Vagina (tissue), 2 donors: Measurements from ENCODE around the gene CHST11. TPM values are rescaled to one million over a fixed set of nuclear protein-coding genes. Genes with fewer than 3 reads are reported as not detected.

Source experiments
- DNase-seq, 2 donors: peaks; one replicate each; pipeline ENCODE4 v3.0.0-alpha.2; 2017; ENCODE audit errors: extremely low spot score in 2 of 2
- H3K27ac ChIP-seq: fragments of 200-600 bp; sonication (generic); one replicate; pipeline ENCODE4 v1.5.1; 2019
- H3K27me3 ChIP-seq: fragments of 200-600 bp; sonication (generic); one replicate; pipeline ENCODE4 v1.5.1; 2019
- H3K36me3 ChIP-seq, 2 donors: fragments of 200-600 bp; sonication (generic); one replicate each; pipeline ENCODE4 v1.5.1; 2017 to 2019
- H3K4me1 ChIP-seq: fragments of 200-600 bp; sonication (generic); one replicate; pipeline ENCODE4 v1.5.1; 2019
- H3K4me3 ChIP-seq, 2 donors: fragments of 200-600 bp; sonication (generic); 1 replicate in 1 of 2; 2 replicates in 1 of 2; pipeline ENCODE4 v1.5.1; 2016 to 2019
- H3K9me3 ChIP-seq: fragments of 200-600 bp; sonication (generic); one replicate; pipeline ENCODE4 v1.5.1; 2019
- CTCF ChIP-seq, 3 experiments: fragments of 450-650 bp in 2 of 3; fragments of 200-600 bp in 1 of 3; sonication (generic) in 1 of 3; IDR thresholded peaks; one replicate each; pipeline ENCODE4 v1.5.1; 2017 to 2019; ENCODE audit warnings: antibody characterized with exemption in 3 of 3, mild to moderate bottlenecking in 2 of 3, moderate library complexity in 2 of 3
- POLR2A ChIP-seq, 2 donors: fragments of 450-650 bp; IDR thresholded peaks; one replicate each; pipeline ENCODE4 v1.6.1; 2017; ENCODE audit warnings: antibody characterized with exemption in 2 of 2, mild to moderate bottlenecking in 2 of 2, moderate library complexity in 2 of 2
- POLR2AphosphoS5 ChIP-seq, 2 donors: sonication (generic); formaldehyde crosslinking; IDR thresholded peaks; one replicate each; pipeline ENCODE4 v1.9.0; 2017; ENCODE audit warnings: antibody characterized with exemption in 2 of 2, mild to moderate bottlenecking in 2 of 2, low read depth in 1 of 2; ENCODE audit not compliant: insufficient read depth in 1 of 2
- intact Hi-C: fragments of 100-400 bp; cut with DNase I; formaldehyde crosslinking; loops from one replicate; pipeline ENCODE4 v1.15.1; 2023
- total RNA-seq: library from RNA; depleted of rRNA; stranded (reverse); fragments of >200 nt; gene quantifications from one replicate; pipeline ENCODE4 v1.2.3, GENCODE V29; 2016

The CHST11 gene
- total RNA-seq, 1 donor from 2014 or later = 40.0 TPM

- Histone ChIP-seq H3K9me3 (no peaks in the 10 kb centered on the region), H3K27ac (no peak overlapping the region), H3K4me1 (peaks cover 13% of the 10 kb centered on the region), H3K4me3 (no peak overlapping the region), H3K36me3 (no peaks in the 10 kb centered on the region), H3K27me3 (no peaks in the 10 kb centered on the region)
- intact Hi-C loops = no loop called here
- no peak for DNase-seq
- TF ChIP-seq POLR2AphosphoS5 (IDR thresholded peaks at IDR 0.05; ENCODE audit: insufficient read depth in 1 of 2, low read depth in 1 of 2) = no peak
- no peak for TF ChIP-seq CTCF (IDR thresholded peaks at IDR 0.05)
- TF ChIP-seq POLR2A (IDR thresholded peaks at IDR 0.05) = no peak
Measured at GRCh38 chr12:104475271-104475670, 18.5 kb downstream of the CHST11 start.

GRCh38 chr12:104477510-104478390, 21.0 kb downstream of the CHST11 start:
- Histone ChIP-seq H3K36me3 (no peaks in the 10 kb centered on the region), H3K4me3 (no peak overlapping the region), H3K27me3 (no peaks in the 10 kb centered on the region), H3K9me3 (no peaks in the 10 kb centered on the region), H3K27ac (no peak overlapping the region), H3K4me1 (peaks cover 13% of the 10 kb centered on the region)
- TF ChIP-seq POLR2A (IDR thresholded peaks at IDR 0.05) (no peak), CTCF (IDR thresholded peaks at IDR 0.05) (no peak), POLR2AphosphoS5 (IDR thresholded peaks at IDR 0.05; ENCODE audit: insufficient read depth in 1 of 2, low read depth in 1 of 2) (no peak)
- intact Hi-C loops = no loop called here
- DNase-seq = no peak

GRCh38 chr12:104478396-104479122, 21.8 kb downstream of the CHST11 start:
- no peaks in the 10 kb centered on the region for H3K27me3 ChIP-seq
- H3K4me3 ChIP-seq = no peak overlapping the region
- peaks cover 13% of the 10 kb centered on the region for H3K4me1 ChIP-seq
- no peaks in the 10 kb centered on the region for H3K9me3 ChIP-seq
- TF ChIP-seq POLR2AphosphoS5 (IDR thresholded peaks at IDR 0.05; ENCODE audit: insufficient read depth in 1 of 2, low read depth in 1 of 2) (no peak), CTCF (IDR thresholded peaks at IDR 0.05) (no peak), POLR2A (IDR thresholded peaks at IDR 0.05) (no peak)
- H3K36me3 ChIP-seq = no peaks in the 10 kb centered on the region
- no peak overlapping the region for H3K27ac ChIP-seq
- DNase-seq = no peak
- intact Hi-C loops = no loop called here

- Histone ChIP-seq H3K27ac (no peak overlapping the region), H3K9me3 (no peaks in the 10 kb centered on the region), H3K36me3 (no peaks in the 10 kb centered on the region), H3K4me1 (peaks cover 13% of the 10 kb centered on the region), H3K27me3 (no peaks in the 10 kb centered on the region), H3K4me3 (no peak overlapping the region)
- DNase-seq = no peak
- no peak for TF ChIP-seq POLR2A (IDR thresholded peaks at IDR 0.05)
- TF ChIP-seq POLR2AphosphoS5 (IDR thresholded peaks at IDR 0.05; ENCODE audit: insufficient read depth in 1 of 2, low read depth in 1 of 2) = no peak
- no peak for TF ChIP-seq CTCF (IDR thresholded peaks at IDR 0.05)
- intact Hi-C loops = no loop called here
Measured at GRCh38 chr12:104479123-104479662, 22.4 kb downstream of the CHST11 start.
